OCI-LY1 (cell line): Measurements from ENCODE around the gene LAPTM5.

ENCODE experiments used
- H2AFZ ChIP-seq: fragments of 200-600 bp; sonication (generic), shearing (Covaris generic); 2 replicates; pipeline ENCODE4 v1.6.0; 2014; ENCODE audit warnings: antibody characterized with exemption, mild to moderate bottlenecking, low read length
- H3F3A ChIP-seq: fragments of 200-600 bp; sonication (generic), shearing (Covaris generic); 2 replicates; pipeline ENCODE4 v1.6.0; 2014; ENCODE audit warnings: mild to moderate bottlenecking, antibody characterized with exemption, low read length, moderate library complexity; ENCODE audit not compliant: insufficient read depth
- H3K27ac ChIP-seq: fragments of 200-600 bp; sonication (generic); 2 replicates; pipeline ENCODE4 v1.5.1; 2014; ENCODE audit warnings: low read length, mixed run types, mild to moderate bottlenecking, low read depth; ENCODE audit not compliant: poor library complexity, severe bottlenecking
- H3K27me3 ChIP-seq: fragments of 200-600 bp; sonication (generic); 2 replicates; pipeline ENCODE4 v1.6.0; 2014; ENCODE audit warnings: antibody characterized with exemption, mild to moderate bottlenecking, low read length, moderate library complexity; ENCODE audit not compliant: insufficient read depth
- H3K36me3 ChIP-seq: fragments of 200-600 bp; sonication (generic); 2 replicates; pipeline ENCODE4 v1.6.1; 2014; ENCODE audit warnings: mild to moderate bottlenecking, antibody characterized with exemption, low read length, moderate library complexity, mixed read lengths; ENCODE audit not compliant: insufficient read depth
- H3K4me1 ChIP-seq: fragments of 200-600 bp; sonication (generic); 2 replicates; pipeline ENCODE4 v1.5.1; 2014; ENCODE audit warnings: mild to moderate bottlenecking, low read length, moderate library complexity; ENCODE audit not compliant: insufficient read depth, severe bottlenecking
- H3K4me2 ChIP-seq: fragments of 200-600 bp; sonication (generic), shearing (Covaris generic); 2 replicates; pipeline ENCODE4 v1.6.1; 2014; ENCODE audit warnings: low read length
- H3K4me3 ChIP-seq: fragments of 200-600 bp; sonication (generic); 2 replicates; pipeline ENCODE4 v1.5.1; 2014; ENCODE audit warnings: low read length, low read depth, mild to moderate bottlenecking, mixed read lengths; ENCODE audit not compliant: poor library complexity, severe bottlenecking
- H3K79me2 ChIP-seq: fragments of 200-600 bp; shearing (Covaris generic); 2 replicates; pipeline ENCODE4 v1.6.1; 2016; ENCODE audit warnings: mixed run types, low read length, mixed read lengths; ENCODE audit not compliant: insufficient read depth
- H3K9ac ChIP-seq: fragments of 200-600 bp; sonication (generic), shearing (Covaris generic); 2 replicates; pipeline ENCODE4 v1.6.1; 2014; ENCODE audit warnings: mild to moderate bottlenecking, low read length, mixed read lengths
- H3K9me2 ChIP-seq: fragments of 200-600 bp; sonication (generic), shearing (Covaris generic); 2 replicates; pipeline ENCODE4 v1.6.1; 2014; ENCODE audit warnings: low read depth, mild to moderate bottlenecking, low read length, mixed read lengths
- H3K9me3 ChIP-seq: fragments of 200-600 bp; shearing (Covaris generic); 2 replicates; pipeline ENCODE4 v1.6.1; 2014; ENCODE audit warnings: low read length, mixed read lengths
- H4K20me1 ChIP-seq: fragments of 200-600 bp; sonication (generic), shearing (Covaris generic); 2 replicates; pipeline ENCODE4 v1.6.0; 2016; ENCODE audit warnings: mild to moderate bottlenecking, low read length; ENCODE audit not compliant: insufficient read depth
- EZH2 ChIP-seq: fragments of 200-600 bp; sonication (generic), shearing (Covaris generic); IDR thresholded peaks from 2 replicates; pipeline ENCODE4 v1.8.0; 2017; ENCODE audit warnings: borderline replicate concordance, mixed run types, mild to moderate bottlenecking, antibody characterized with exemption, low read length, moderate library complexity, mixed read lengths
- TF ChIP-seq, protein P1 (sequence below): fragments of 200-600 bp; sonication (generic), shearing (Covaris generic); IDR thresholded peaks from 2 replicates; pipeline ENCODE4 v1.5.1; 2017; ENCODE audit warnings: mild to moderate bottlenecking, antibody characterized with exemption, low read length, moderate library complexity, mixed read lengths

The LAPTM5 gene

DNA sequence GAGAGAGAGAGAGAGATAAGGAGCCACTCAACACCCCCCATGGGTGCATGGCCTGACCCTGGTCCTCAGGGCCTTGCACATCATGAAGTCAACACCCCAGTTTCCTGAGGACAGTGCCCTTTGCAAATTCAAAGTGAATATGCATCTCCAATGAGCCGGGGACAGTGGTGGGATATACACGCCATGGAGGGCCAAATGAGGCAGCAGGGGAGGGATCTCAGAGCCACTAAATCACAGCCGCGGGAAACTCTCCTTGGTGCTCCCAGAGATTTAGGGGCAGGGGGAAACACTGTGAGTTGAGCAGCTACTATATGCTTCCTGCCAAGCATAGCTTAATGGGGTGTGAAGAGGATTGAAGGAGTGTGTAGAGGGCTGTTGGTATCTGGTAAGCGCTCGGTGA is 69.7 kb downstream of the LAPTM5 start:
- no peak overlapping the region for H2AFZ ChIP-seq
- no peak overlapping the region for H3K4me2 ChIP-seq
- H3K9ac ChIP-seq = no peak overlapping the region
- peaks cover 11% of the 10 kb centered on the region; the same call in 1 of the 2 replicates for H3K27me3 ChIP-seq
- H3K4me3 ChIP-seq = no peak overlapping the region
- no peaks in the 10 kb centered on the region for H3K79me2 ChIP-seq
- H3K4me1 ChIP-seq = no peaks in the 10 kb centered on the region
- no peaks in the 10 kb centered on the region for H3K9me3 ChIP-seq
- no peak overlapping the region for H3K27ac ChIP-seq
- H3F3A ChIP-seq = no peaks in the 10 kb centered on the region
- TF ChIP-seq, protein P1, sequence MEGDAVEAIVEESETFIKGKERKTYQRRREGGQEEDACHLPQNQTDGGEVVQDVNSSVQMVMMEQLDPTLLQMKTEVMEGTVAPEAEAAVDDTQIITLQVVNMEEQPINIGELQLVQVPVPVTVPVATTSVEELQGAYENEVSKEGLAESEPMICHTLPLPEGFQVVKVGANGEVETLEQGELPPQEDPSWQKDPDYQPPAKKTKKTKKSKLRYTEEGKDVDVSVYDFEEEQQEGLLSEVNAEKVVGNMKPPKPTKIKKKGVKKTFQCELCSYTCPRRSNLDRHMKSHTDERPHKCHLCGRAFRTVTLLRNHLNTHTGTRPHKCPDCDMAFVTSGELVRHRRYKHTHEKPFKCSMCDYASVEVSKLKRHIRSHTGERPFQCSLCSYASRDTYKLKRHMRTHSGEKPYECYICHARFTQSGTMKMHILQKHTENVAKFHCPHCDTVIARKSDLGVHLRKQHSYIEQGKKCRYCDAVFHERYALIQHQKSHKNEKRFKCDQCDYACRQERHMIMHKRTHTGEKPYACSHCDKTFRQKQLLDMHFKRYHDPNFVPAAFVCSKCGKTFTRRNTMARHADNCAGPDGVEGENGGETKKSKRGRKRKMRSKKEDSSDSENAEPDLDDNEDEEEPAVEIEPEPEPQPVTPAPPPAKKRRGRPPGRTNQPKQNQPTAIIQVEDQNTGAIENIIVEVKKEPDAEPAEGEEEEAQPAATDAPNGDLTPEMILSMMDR = no peak
- no peak for TF ChIP-seq EZH2
- no peaks in the 10 kb centered on the region for H3K9me2 ChIP-seq
- H4K20me1 ChIP-seq = no peaks in the 10 kb centered on the region
- no peaks in the 10 kb centered on the region for H3K36me3 ChIP-seq

DNA sequence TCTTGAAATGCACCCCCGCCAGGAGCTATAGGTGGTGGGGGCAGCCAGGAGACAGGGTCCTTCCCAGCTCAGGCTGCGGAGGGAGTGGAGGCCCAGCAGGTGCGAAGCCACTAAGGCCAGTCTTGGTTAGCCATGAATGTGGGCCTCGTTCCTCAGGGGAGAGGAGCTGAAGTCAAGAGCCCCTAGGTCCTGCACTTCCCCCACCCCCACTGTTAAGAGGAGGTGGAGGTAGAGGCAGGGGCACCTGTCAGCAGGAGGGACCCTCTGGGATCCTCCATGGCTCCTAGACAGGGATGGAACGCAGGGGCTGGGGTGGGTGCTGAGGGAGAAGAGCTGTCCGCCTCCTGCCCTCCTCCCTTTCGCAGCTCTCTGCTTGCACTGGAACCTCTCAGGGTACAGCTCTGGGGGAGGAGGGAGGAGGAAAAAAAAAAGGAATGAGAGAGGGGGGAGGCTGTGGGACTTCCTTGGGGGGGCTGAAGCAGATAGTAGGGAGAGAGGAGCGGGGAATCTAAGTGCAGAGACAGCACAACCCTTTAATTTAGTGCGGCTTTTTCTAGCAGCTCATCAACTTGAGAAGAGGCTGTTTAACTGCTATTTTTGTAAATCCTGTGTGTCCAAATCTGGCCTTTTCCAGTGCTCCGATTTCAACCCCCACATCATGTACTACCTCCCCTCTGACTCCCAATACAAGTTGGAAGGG is 71.2 kb downstream of the LAPTM5 start:
- no peak overlapping the region for H3K4me2 ChIP-seq

GRCh38 chr1:30685796-30686165 is 71.8 kb downstream of the LAPTM5 start:
- Histone ChIP-seq H3K9me3 (no peaks in the 10 kb centered on the region), H3K27ac (no peak overlapping the region), H3K79me2 (no peaks in the 10 kb centered on the region), H3K4me2 (no peak overlapping the region), H3K36me3 (no peaks in the 10 kb centered on the region), H3K4me3 (no peak overlapping the region), H4K20me1 (no peaks in the 10 kb centered on the region), H3K9ac (no peak overlapping the region), H2AFZ (no peak overlapping the region), H3K27me3 (peaks cover 11% of the 10 kb centered on the region; the same call in 1 of the 2 replicates), H3K4me1 (no peaks in the 10 kb centered on the region), H3F3A (no peaks in the 10 kb centered on the region), H3K9me2 (no peaks in the 10 kb centered on the region)
- TF ChIP-seq EZH2 = no peak
- TF ChIP-seq, protein P1 = no peak

More for the DNA sequence above, 71.2 kb downstream of the LAPTM5 start:
- TF ChIP-seq EZH2 = no peak
- TF ChIP-seq, protein P1 = no peak
- Histone ChIP-seq H3K4me3 (no peak overlapping the region), H3K36me3 (no peaks in the 10 kb centered on the region), H3K4me1 (no peaks in the 10 kb centered on the region), H3K27me3 (peaks cover 11% of the 10 kb centered on the region; the same call in 1 of the 2 replicates), H3F3A (no peaks in the 10 kb centered on the region), H3K27ac (no peak overlapping the region), H3K9me2 (no peaks in the 10 kb centered on the region), H3K9me3 (no peaks in the 10 kb centered on the region), H4K20me1 (no peaks in the 10 kb centered on the region), H2AFZ (no peak overlapping the region), H3K79me2 (no peaks in the 10 kb centered on the region), H3K9ac (no peak overlapping the region)
